Mononuclear cell (primary cell): Measurements from ENCODE around the gene RASA2. TPM values are rescaled to one million over a fixed set of nuclear protein-coding genes. Genes with fewer than 3 reads are reported as not detected.
A peak's percentile ranks its signal among the peaks of the same experiment; 100 is the strongest.

Experiments used
- H3K27me3 ChIP-seq: 2 replicates; pipeline ENCODE4 v1.6.0; 2011; ENCODE audit warnings: low read length, control low read depth; ENCODE audit not compliant: insufficient read depth
- H3K4me1 ChIP-seq: 2 replicates; pipeline ENCODE4 v1.5.1; 2011; ENCODE audit warnings: mild to moderate bottlenecking, low read length, control low read depth; ENCODE audit not compliant: insufficient read depth
- H3K4me3 ChIP-seq: 2 replicates; pipeline ENCODE4 v1.5.1; 2011; ENCODE audit warnings: mild to moderate bottlenecking, low read length, moderate library complexity
- H3K9me3 ChIP-seq: 2 replicates; pipeline ENCODE4 v1.5.1; 2011; ENCODE audit warnings: low read depth, mild to moderate bottlenecking, control low read depth, low read length
- total RNA-seq: library from RNA; depleted of rRNA; stranded (reverse); fragments of >200 nt; gene quantifications from one replicate; pipeline ENCODE4 v1.2.3, GENCODE V29; 2012

RASA2 gene, protein sequence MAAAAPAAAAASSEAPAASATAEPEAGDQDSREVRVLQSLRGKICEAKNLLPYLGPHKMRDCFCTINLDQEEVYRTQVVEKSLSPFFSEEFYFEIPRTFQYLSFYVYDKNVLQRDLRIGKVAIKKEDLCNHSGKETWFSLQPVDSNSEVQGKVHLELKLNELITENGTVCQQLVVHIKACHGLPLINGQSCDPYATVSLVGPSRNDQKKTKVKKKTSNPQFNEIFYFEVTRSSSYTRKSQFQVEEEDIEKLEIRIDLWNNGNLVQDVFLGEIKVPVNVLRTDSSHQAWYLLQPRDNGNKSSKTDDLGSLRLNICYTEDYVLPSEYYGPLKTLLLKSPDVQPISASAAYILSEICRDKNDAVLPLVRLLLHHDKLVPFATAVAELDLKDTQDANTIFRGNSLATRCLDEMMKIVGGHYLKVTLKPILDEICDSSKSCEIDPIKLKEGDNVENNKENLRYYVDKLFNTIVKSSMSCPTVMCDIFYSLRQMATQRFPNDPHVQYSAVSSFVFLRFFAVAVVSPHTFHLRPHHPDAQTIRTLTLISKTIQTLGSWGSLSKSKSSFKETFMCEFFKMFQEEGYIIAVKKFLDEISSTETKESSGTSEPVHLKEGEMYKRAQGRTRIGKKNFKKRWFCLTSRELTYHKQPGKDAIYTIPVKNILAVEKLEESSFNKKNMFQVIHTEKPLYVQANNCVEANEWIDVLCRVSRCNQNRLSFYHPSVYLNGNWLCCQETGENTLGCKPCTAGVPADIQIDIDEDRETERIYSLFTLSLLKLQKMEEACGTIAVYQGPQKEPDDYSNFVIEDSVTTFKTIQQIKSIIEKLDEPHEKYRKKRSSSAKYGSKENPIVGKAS
- 110 TPM for total RNA-seq

DNA sequence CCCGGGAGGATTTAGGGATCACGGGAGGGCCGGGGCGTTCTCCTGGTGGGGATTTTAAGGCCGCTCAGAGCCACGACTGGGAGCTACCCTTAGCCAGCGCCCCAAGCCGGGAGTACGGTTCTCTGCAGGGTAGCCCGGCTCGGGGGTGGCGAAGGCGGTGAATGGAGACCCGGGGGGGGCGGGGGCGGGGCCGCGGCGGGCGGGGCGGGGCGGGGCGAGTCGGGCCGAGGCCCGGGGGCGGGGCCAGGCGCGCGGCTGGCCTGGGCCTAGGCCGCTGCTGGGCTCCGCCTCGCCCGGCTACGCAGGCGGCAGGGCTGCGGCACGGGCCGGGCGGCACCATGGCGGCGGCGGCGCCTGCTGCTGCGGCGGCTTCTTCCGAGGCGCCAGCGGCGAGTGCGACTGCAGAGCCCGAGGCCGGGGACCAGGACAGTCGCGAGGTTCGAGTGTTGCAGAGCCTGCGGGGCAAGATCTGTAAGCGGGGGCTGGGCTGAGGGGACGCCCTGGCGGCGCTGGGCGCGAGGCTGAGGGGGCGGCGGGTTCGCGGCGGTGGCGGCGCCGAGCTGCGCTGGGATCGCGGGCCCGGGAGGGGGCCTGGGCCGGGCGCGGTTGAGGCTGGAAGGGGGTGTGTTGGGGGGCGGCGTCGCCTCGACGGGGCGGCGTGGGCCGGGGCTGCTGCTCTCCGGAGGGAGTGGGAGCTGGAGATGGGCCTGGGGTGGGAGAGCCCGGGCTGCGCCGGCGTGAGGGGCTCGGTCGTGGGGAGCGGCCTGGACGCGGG lies at the start of gene RASA2:
RASA2 (plus strand) TSS at position 282 of the 775 bp plus-strand sequence; CDS start at position 339, 57 bp downstream.
- Histone ChIP-seq H3K4me1 (peaks cover 79% of the 10 kb centered on the region), H3K27me3 (no peaks in the 10 kb centered on the region), H3K4me3 (peak within 1 kb of the TSS; percentile 63), H3K9me3 (no peaks in the 10 kb centered on the region)

DNA sequence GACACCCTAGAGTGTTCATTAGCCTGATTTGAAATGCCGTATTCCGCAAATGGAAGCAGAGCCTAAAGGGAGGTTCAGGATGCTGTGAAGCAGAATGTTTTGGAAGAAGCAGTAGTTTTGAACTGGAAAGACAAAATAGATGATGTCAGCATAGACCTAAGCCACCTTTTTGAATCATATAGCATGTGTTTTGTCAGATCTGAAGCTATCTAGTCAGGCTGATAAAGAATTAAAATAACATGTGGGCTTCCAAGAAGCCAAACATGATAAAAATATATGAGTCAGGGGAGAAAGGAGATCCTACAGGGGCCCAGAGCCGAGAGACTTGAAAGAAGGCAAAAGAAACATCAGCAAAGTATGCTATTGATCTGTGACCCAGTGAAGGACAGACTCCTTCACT lies 47.2 kb upstream of the RASA2 start:
- Histone ChIP-seq H3K9me3 (no peaks in the 10 kb centered on the region), H3K27me3 (no peaks in the 10 kb centered on the region), H3K4me3 (no peak overlapping the region), H3K4me1 (no peaks in the 10 kb centered on the region)

DNA sequence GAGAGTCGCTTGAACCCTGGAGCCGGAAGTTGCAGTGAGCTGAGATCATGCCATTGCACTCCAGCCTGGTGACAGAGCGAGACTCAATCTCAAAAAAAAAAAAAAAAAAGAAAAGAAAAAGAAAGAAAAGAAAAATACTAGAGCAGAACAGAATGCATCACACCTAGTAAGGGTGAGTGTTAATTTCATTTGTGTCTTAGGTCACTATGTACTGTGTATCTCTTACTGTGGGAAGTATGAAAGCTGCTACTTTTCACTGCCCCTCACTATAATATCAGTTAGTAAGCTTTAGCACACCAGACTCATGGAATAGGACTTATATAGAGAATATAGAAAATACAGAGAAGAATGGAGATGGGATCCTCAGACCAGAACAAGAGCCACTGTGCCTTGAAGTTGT lies 45.9 kb upstream of the RASA2 start:
- no peaks in the 10 kb centered on the region for H3K27me3 ChIP-seq
- no peak overlapping the region for H3K4me3 ChIP-seq
- H3K4me1 ChIP-seq = no peaks in the 10 kb centered on the region
- no peaks in the 10 kb centered on the region for H3K9me3 ChIP-seq

DNA sequence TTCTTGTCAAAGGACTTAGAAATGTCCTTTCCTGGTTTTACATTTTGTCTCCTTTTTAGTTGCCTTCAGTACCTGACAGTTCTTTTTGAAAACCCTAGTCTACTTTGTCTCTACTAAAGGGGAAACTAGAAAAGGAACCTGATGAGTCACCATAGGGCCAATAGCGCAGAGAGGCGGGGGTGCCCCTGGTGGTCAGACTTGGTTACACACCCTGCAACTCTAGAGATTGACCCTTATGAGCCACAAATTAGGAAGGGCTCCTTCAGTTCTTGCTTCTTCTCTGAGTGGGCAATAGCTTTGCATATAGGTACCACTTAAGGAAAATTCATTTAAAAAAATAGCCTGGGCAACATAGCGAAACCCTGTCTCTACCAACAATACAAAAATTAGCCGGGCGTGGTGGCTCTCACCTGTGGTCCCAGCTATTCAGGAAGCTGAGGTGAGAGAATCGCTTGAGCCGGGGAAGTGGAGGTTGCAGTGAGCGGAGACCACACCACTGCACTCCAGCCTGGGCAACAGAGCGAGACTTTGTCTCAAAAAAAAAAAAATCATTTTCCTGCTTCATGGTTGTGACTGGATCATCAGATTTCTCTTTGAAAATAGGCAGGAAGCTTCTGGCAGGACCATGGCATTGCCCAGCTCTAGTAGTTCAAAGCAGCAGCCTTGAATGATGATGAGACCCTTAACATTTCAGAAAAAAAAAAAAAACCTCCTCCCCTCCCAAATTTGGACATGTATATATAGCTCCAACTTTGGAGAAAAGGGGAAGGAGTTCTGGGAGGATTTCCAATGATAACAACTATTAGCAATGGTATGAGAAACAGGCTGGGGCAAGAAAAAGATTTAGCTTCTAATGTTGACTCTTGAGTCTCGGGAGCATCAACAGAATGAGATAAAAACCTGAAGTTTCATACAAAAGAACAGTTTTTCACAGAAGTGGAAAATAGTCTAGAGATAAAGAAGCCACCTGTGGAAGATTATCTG lies 45.2 kb upstream of the RASA2 start:
- Histone ChIP-seq H3K4me1 (no peaks in the 10 kb centered on the region), H3K4me3 (no peak overlapping the region), H3K27me3 (no peaks in the 10 kb centered on the region), H3K9me3 (no peaks in the 10 kb centered on the region)

DNA sequence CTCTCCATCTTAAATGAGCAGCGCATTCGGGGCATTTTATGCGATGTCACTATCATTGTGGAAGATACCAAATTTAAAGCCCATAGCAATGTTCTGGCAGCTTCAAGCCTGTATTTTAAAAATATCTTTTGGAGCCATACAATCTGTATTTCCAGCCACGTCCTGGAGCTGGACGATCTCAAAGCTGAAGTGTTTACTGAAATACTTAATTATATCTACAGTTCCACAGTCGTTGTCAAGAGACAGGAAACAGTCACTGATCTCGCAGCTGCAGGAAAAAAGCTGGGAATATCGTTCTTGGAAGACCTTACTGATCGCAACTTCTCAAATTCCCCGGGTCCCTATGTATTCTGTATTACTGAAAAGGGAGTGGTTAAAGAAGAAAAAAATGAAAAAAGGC lies 44.4 kb upstream of the RASA2 start:
- no peak overlapping the region for H3K4me3 ChIP-seq
- no peaks in the 10 kb centered on the region for H3K27me3 ChIP-seq
- no peaks in the 10 kb centered on the region for H3K4me1 ChIP-seq
- H3K9me3 ChIP-seq = no peaks in the 10 kb centered on the region

DNA sequence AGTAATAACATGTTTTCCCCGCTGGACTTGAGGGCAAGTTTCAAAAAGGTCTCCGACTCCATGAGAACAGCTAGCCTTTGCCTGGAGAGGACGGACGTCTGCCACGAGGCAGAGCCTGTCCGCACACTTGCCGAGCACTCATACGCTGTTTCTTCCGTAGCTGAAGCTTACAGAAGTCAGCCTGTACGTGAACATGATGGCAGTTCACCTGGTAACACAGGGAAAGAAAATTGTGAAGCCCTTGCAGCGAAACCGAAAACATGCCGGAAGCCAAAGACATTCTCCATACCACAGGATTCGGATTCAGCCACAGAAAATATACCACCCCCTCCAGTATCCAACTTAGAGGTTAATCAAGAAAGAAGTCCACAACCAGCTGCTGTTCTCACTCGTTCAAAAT lies 43.9 kb upstream of the RASA2 start:
- Histone ChIP-seq H3K9me3 (no peaks in the 10 kb centered on the region), H3K4me3 (no peak overlapping the region), H3K27me3 (no peaks in the 10 kb centered on the region), H3K4me1 (no peaks in the 10 kb centered on the region)

DNA sequence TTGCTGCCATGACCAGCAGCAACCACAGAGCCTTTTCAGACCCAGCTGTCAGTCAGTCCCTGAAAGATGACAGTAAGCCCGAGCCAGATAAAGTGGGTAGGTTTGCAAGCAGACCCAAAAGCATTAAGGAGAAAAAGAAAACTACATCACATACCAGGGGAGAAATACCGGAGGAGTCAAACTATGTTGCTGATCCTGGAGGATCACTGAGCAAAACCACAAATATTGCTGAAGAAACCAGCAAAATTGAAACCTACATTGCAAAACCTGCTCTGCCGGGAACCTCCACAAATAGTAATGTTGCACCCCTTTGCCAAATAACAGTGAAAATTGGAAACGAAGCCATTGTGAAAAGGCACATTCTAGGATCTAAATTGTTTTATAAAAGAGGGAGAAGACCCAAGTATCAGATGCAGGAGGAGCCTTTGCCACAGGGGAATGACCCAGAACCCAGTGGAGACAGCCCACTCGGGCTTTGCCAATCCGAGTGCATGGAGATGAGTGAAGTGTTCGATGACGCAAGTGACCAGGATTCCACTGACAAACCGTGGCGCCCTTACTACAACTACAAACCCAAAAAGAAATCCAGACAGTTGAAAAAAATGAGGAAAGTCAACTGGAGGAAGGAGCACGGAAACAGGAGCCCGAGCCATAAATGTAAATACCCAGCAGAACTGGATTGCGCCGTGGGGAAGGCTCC lies 42.1 kb upstream of the RASA2 start:
- Histone ChIP-seq H3K4me1 (no peaks in the 10 kb centered on the region), H3K4me3 (no peak overlapping the region), H3K9me3 (no peaks in the 10 kb centered on the region), H3K27me3 (no peaks in the 10 kb centered on the region)

DNA sequence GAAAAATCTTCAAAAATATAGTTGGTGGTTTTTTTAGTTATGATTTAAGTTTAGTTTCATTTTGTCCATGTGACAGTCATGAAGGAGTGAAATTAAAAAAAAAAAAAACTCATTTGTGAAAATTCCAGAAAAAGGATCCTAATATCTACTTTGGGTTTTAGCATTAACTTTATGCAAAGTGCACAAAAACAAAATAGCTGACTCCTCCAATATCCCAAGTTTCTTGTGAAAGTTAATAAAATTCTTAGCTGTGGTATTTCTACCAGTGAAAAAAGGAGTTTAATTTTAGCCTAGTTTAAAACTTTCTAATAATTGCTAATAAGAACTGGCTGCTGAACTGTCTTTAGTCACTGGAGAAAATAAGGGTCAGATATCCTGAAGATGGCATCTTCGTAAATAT lies 40.8 kb upstream of the RASA2 start:
- no peaks in the 10 kb centered on the region for H3K4me1 ChIP-seq

DNA sequence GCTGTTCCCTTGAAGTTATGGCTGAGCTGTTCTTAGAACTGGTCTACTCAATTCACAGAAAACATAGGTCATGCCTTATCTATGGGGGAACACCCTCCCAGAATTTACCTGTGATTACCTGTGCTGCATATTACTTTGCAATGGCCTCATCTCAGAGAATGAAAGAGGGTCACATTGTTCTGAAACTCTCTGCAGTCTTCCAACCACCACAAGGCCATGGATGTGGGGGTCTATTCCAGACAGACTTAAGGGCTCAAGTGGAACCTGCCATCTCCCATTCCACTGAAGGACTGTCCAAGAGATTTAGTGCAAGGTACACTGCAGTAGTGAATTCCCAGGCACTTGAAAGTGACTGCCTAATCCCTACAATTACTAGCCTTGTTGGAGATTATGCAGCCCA lies 40.1 kb upstream of the RASA2 start:
- H3K4me1 ChIP-seq = no peaks in the 10 kb centered on the region
- no peaks in the 10 kb centered on the region for H3K27me3 ChIP-seq
- H3K9me3 ChIP-seq = no peaks in the 10 kb centered on the region
- no peak overlapping the region for H3K4me3 ChIP-seq

More for the DNA sequence above, 40.8 kb upstream of the RASA2 start:
- H3K9me3 ChIP-seq = no peaks in the 10 kb centered on the region
- H3K27me3 ChIP-seq = no peaks in the 10 kb centered on the region
- no peak overlapping the region for H3K4me3 ChIP-seq

DNA sequence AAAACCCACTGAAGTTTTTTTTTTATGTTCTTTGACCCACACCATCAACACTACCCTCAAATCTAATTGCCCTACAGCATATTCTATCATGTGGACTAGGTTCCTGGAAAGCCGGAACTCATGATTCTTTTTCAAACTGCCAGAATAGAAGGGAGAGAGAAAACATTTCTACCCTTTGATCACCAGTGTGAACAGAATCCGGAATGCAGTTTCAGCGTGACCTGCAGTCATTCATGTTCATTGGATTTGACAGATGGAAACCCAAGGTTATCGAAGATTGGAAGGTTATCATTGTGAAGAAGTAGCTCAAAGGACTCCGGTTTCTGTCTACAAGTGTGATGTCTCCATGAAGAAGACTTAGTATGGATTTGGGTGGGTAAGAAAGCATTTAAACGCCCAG lies 39.4 kb upstream of the RASA2 start:
- H3K9me3 ChIP-seq = no peaks in the 10 kb centered on the region
- H3K4me3 ChIP-seq = no peak overlapping the region
- H3K27me3 ChIP-seq = no peaks in the 10 kb centered on the region
- H3K4me1 ChIP-seq = peaks cover 6% of the 10 kb centered on the region

DNA sequence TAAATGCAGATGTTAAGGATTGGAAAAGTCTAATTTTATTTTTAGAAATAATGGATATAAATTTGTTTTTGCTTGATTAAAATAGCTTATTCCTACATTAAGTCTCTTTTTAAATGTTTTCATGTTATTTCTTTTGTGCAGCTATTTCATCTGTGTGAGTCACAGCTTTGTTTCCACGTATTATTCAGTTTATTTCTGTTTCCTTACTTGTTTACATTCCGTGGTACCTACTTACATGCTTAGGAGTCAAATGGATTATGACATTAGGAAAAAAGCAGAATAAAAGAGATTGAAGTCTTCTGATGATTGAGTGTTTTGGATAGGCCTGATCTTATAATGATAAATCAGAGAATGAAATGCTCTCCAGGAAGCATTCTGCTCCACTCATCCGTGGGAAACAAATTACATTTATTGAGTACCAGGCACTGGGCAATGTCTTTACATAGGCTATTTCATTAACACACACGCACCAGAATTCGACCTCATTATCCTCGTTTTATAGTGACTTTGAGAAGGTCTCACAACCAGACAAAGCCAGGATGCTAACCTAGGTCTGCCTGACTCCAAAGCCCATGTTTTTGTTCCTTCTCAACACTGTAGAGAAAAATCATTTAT lies 38.1 kb upstream of the RASA2 start:
- Histone ChIP-seq H3K4me3 (no peak overlapping the region), H3K4me1 (peaks cover 8% of the 10 kb centered on the region), H3K27me3 (no peaks in the 10 kb centered on the region), H3K9me3 (no peaks in the 10 kb centered on the region)

DNA sequence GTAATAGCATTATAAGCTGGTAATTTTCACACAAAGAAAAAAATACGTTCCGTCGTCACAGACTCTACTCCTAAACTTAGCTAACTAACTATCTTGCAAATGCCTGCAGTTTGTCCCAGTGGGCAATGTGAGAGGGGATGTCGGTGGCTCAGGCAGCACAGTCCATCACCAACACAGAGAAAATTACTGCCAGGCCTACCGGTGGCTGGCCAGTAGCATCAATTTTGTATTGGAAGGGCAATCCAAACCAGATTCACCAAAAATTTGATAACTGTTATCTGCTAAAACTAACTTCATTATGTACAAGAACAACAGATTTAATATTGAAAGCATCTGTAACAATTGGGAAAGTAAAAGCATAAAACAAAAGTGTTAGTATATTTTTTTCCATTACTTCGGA lies 37.4 kb upstream of the RASA2 start:
- no peaks in the 10 kb centered on the region for H3K9me3 ChIP-seq
- peaks cover 8% of the 10 kb centered on the region for H3K4me1 ChIP-seq
- no peaks in the 10 kb centered on the region for H3K27me3 ChIP-seq
- no peak overlapping the region for H3K4me3 ChIP-seq

DNA sequence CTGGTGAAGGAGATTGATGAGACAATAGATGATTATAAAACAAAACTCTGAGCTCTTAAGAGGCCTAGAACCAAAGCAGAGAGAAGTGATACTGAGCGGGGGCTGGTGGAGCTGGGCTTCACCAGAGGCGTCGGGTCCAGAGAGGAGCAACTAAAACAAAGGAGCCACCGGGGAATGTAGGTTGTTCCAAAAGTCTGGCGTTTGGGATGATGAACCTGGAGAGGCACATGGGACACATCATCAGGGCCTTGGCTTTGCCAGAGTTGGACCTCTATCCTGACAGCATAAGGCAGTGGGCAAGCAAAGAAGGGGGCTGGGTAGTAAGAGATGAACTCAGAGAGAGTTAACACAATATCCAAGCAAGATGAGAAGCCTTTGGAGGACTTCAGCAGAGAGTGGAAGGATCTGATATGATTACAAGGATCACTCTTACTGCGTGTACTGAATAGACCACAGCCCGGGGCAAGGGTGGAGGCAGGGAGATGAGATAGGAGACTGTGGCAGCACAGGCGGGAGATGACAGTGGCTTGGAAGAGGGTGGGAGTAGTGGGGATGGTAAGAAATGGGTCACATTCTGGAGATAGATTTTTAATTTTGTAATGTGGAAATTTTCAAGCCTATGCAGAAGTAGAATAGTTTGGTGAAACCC lies 36.0 kb upstream of the RASA2 start:
- Histone ChIP-seq H3K9me3 (no peaks in the 10 kb centered on the region), H3K27me3 (no peaks in the 10 kb centered on the region), H3K4me3 (no peak overlapping the region), H3K4me1 (peaks cover 8% of the 10 kb centered on the region)
